Measurements from ENCODE around the gene UBE2I.

Gene UBE2I

GRCh38 chr16:1344499-1344898, 35.1 kb downstream of the UBE2I start:
- no peak for DNase-seq

GRCh38 chr16:1345087-1345486, 35.7 kb downstream of the UBE2I start:
- no peak for DNase-seq

GRCh38 chr16:1345651-1346421, 36.4 kb downstream of the UBE2I start:
- DNase-seq: no peak

DNA sequence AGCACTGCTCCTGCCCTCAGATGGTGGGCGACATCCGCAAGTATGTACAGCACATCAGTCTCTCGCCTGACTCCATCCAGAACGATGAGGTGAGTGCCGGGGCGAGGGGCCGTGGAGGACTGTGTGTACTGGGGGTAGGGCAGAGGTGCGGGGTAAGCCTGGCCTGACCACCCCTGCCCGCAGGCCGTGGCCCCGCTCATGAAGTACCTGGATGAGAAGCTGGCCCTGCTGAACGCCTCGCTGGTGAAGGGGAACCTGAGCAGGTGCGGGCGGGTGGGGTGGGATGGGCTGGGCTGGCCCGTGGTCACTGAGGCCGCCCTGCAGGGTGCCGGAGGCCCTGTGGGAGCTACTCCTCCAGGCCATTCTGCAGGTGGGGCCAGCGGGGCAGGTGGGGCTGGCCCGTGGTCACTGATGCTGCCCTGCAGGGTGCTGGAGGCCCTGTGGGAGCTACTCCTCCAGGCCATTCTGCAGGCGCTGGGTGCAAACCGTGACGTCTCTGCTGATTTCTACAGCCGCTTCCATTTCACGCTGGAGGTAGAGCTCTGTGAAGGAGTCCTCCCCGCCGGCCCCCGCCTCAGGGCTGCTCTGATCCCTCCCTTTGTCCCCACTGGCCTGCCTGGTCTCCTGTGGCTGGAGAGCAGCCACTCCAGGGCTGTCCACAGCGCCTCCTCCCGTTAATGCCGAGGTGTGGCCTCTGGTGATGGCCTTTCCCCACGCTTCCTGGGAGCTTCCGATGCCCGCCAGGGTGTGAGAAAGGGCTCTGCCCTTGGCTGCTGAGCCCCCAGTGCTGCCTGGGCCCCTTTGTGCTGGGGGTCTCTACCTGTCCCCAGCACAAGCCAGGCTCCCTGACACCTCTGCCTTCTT, 37.2 kb downstream of the UBE2I start:
- no peak for DNase-seq

DNA sequence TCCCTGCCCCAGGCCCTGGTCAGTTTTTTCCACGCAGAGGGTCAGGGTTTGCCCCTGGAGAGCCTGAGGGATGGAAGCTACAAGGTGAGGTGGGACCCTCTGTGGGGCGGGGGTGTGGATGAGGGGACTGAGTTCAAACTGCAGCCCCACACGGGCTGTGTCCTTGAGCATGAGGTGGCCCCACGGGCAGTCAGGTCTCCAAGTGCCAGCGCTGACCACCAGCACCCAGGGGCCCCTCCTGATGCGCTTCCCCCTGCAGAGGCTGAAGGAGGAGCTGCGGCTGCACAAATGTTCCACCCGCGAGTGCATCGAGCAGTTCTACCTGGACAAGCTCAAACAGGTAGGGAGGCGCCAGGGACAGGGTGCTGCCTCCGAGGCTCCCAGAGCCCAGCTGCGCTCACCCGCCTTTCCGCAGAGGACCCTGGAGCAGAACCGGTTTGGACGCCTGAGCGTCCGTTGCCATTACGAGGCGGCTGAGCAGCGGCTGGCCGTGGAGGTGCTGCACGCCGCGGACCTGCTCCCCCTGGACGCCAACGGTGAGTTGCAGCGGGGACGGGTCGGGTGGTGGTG, 37.9 kb downstream of the UBE2I start:
- DNase-seq: no peak

GRCh38 chr16:1347962-1348361, 38.5 kb downstream of the UBE2I start:
- DNase-seq: no peak

GRCh38 chr16:1348441-1348840, 39.0 kb downstream of the UBE2I start:
- DNase-seq: no peak

DNA sequence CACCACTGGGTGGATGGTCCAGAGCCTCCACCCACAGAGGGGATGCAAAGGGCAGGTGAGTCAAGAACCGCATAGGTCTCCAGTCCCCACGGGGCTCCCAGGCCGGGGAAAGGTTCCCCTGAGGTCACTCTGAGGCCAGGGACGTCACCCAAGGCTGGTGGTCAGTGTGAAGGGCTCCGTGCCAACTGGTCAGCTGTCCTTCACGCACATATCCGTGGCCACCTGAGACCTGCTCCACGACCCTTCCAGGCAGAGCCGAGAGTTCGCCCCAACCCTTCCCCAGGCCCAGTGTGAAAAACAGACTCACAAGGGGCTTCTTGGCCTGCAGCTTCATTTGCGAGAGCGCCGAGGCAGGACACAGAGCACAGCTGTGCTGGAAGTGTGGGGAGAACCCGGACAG, 39.5 kb downstream of the UBE2I start:
- no peak for DNase-seq

- no peak for DNase-seq
Observed at GRCh38 chr16:1349351-1349750, 39.9 kb downstream of the UBE2I start.

- no peak for DNase-seq
Observed at GRCh38 chr16:1349951-1350350, 40.5 kb downstream of the UBE2I start.

- DNase-seq: no peak
Observed at GRCh38 chr16:1350691-1351090, 41.3 kb downstream of the UBE2I start.

DNA sequence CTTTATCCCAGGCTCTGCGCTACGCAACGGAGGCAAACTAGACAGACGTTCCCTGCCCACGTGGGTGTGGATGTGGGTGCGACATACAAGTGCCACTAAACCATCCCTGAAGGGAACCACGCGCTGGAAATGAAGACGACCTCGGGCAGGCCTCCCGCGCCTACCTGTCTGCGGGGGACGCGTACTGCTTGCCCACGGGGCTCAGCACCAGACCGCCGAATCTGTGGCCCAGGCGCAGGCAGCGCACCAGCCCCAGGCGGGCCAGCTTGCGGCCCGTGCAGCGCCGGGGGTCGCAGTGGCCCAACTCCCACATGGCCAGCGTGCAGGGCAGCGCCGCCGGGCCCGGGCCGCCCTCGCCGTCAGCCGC, 41.8 kb downstream of the UBE2I start:
- DNase-seq: no peak

DNA sequence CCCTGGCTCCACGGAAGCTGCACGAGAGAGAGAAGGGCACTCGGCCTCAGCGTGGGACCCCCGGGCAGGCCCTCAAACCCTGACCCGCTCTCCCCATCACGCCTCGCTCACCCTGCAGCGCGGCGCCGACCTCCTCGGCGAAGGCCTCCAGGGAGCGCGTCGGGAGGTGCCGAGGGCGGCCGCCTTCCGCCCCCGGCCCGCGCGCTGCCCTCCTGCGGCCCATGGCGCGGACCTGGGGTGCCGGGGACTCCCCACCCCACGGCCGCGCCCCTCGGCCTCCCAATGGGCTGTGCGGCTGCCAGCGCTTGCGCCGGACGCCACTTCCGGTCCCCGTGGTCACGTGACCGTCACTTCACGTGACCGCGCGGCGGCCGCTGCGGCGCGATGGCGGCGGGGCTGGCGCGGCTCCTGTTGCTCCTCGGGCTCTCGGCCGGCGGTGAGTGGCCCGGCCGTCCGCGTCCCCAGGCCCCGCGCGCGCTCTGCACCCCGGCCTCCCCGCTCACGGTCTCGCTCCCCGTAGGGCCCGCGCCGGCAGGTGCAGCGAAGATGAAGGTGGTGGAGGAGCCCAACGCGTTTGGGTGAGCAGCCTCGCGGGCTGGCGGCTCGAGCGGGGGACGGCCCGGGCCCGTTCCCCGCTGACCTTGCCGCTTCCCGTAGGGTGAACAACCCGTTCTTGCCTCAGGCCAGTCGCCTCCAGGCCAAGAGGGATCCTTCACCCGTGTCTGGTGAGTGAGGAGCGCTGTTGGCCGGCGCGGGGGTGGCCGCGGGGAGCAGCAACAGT, 42.3 kb downstream of the UBE2I start, which contains the start of the genes GNPTG and TSR3:
Gene GNPTG (plus strand): TSS at position 350 of the 781 bp plus-strand sequence. CDS start 35 bp downstream, at position 385.
Gene TSR3 (minus strand): TSS at position 297 of the 781 bp plus-strand sequence. CDS start 74 bp downstream, at position 223.
- DNase-seq: peak; percentile 76

- DNase-seq: no peak
Observed at GRCh38 chr16:1354815-1355540, 45.5 kb downstream of the UBE2I start.

DNA sequence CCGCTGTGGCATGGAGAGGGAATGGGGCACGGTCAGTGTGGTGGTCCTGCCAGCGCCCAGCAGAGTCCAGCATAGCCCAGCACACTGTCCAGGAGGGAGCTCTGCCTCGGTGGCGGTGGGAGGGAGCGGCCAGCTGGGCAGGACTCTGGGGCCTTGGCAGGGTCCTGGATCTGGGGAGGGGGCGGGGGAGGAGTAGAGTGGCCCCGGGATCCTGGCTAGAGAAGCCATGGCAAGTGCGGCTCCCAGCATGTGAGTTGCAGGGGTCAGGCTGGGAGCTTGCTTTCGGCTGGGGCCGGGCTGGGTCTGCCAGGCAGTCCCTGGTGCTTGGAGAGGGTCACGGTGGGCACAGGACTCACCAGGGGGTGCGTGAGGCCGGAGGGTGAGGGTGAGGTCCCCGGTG, 46.2 kb downstream of the UBE2I start:
- no peak for DNase-seq

DNA sequence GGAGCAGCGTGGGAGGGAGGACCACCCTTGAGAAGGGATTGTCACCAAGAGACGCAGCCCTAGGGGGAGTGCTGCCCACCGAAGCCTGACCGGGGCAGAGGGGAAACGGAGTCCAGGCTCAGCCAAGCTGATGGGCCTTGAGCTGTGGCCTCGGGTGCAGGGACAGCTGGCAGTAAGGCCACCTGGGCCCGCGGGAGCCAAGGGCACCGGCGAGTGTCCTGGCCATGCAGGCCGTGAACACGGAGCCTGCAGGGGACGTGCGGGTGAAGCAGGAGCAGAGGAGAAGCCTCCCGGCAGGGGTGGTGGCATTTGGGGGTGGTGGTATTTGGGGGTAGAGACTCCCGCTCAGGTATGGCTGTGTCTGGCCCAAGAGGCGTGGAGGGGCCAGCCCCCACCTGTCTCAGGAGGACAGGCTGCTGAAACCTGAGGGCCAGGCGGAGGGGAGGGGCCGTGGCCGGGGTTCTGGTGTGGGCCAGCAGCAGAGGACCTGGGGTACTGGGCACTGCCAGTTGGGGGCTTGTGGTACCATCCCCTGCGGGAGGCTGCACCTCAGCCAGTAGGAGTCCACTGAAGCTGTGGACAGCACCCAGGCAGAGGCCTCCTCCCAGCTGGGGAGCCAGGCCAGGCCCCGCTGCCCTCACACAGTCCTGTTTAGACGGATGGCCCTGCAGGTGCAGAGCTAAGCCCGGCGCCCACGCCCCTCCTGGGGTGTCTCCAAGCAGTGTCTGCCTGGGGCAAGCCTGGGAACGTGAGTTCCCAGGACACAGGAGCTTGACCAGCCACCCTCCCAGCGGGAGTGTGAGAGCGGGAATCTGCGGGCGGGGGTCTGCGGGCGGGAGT, 46.8 kb downstream of the UBE2I start:
- no peak for DNase-seq

GRCh38 chr16:1357906-1358566, 48.6 kb downstream of the UBE2I start:
- DNase-seq: no peak

GRCh38 chr16:1361685-1362360, 52.4 kb downstream of the UBE2I start:
- DNase-seq: no peak

- no peak for DNase-seq
Observed at GRCh38 chr16:1362807-1363206, 53.4 kb downstream of the UBE2I start.

- DNase-seq: peak; percentile 48
Observed at GRCh38 chr16:1363501-1364041, 54.1 kb downstream of the UBE2I start.
